H1 (cell line): Measurements from ENCODE around the gene TFB1M. TPM values are rescaled to one million over a fixed set of nuclear protein-coding genes. Genes with fewer than 3 reads are reported as not detected.

Experiments used
- CBX5 ChIP-seq: fragments of 300-800, 300-1000 bp; sonication (generic); IDR thresholded peaks from 2 replicates; pipeline ENCODE4 v1.7.1; 2016; ENCODE audit warnings: antibody characterized with exemption, low read length, low read depth
- KDM1A ChIP-seq: fragments of 200-600, 300-600 bp; sonication (generic); IDR thresholded peaks from 2 replicates; pipeline ENCODE4 v1.7.1; 2016; ENCODE audit warnings: mild to moderate bottlenecking, low read length, borderline replicate concordance
- SRF ChIP-seq: IDR thresholded peaks from 2 replicates; pipeline ENCODE4 v1.6.1; 2011; ENCODE audit warnings: mild to moderate bottlenecking, low read depth, low read length, moderate library complexity
- YY1 ChIP-seq: IDR thresholded peaks from 2 replicates; pipeline ENCODE4 v1.6.1; 2011; ENCODE audit warnings: low read depth, mild to moderate bottlenecking, low read length
- polyA plus RNA-seq, 7 experiments: library from polyadenylated mRNA; depleted of rRNA in 3 of 7; stranded (reverse) in 5 of 7; unstranded in 2 of 7; fragments of >200 nt in 5 of 7; fragments of 200-250 nt in 2 of 7; gene quantifications; 1 replicate in 5 of 7; 2 replicates in 1 of 7; 4 replicates in 1 of 7; pipeline versions ENCODE4 v1.2.1 to v1.2.3, GENCODE V29; 2011 to 2013; ENCODE audit warnings: missing spikeins in 2 of 7, mixed read lengths in 2 of 7
- total RNA-seq: library from RNA; stranded (reverse); fragmentation: NEBNext Ultra II Directional; extraction: Animal tissue kit (Norgen Biotek cat#: 25700); gene quantifications from 2 replicates; pipeline ENCODE4 v1.2.1, GENCODE V29; 2021
- TF ChIP-seq, protein P1 (sequence below): IDR thresholded peaks from 2 replicates; pipeline ENCODE4 v1.6.1; 2012; ENCODE audit warnings: inconsistent platforms

TFB1M gene
- total and polyA plus RNA-seq, 2 of the 8 experiments (the other 6 are each of a cell fraction or from before 2014, with no cell fraction given) = 28.2 to 49.4 TPM

- no peak for TF ChIP-seq CBX5
- no peak for TF ChIP-seq KDM1A
- TF ChIP-seq YY1 = no peak
- TF ChIP-seq, protein P1, sequence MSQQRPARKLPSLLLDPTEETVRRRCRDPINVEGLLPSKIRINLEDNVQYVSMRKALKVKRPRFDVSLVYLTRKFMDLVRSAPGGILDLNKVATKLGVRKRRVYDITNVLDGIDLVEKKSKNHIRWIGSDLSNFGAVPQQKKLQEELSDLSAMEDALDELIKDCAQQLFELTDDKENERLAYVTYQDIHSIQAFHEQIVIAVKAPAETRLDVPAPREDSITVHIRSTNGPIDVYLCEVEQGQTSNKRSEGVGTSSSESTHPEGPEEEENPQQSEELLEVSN = no peak
- TF ChIP-seq SRF = no peak
- TF ChIP-seq, all 59 proteins: peak for 0
These were observed 46.9 kb downstream of the TFB1M start (continued) for GRCh38 chr6:155267411-155267810.
